Body of pancreas (tissue), 4 donors: ENCODE measurements around the gene SPRN. TPM values are rescaled to one million over a fixed set of nuclear protein-coding genes. Genes with fewer than 3 reads are reported as not detected.

Source experiments
- ATAC-seq: fragments of 150-250 bp; one replicate; pipeline ENCODE4 v1.9.1; 2016
- DNase-seq, 4 donors: peaks; one replicate each; pipeline ENCODE4 v3.0.0-alpha.2; 2019
- H3K27ac ChIP-seq, 4 donors: fragments of 200-600 bp; sonication (generic); 1 replicate in 3 of 4; 2 replicates in 1 of 4; pipeline versions ENCODE4 v1.5.1 to v1.6.1; 2016 to 2019; ENCODE audit warnings: mild to moderate bottlenecking in 1 of 4, mixed read lengths in 1 of 4, moderate library complexity in 1 of 4
- H3K27me3 ChIP-seq, 2 donors: fragments of 200-600 bp; sonication (generic); one replicate each; pipeline ENCODE4 v1.6.0; 2016; ENCODE audit warnings: mild to moderate bottlenecking in 1 of 2
- H3K36me3 ChIP-seq, 2 donors: fragments of 200-600 bp; sonication (generic); replicated peaks in 1 of 2; 2 replicates each; pipeline ENCODE4 v1.5.1; 2016; ENCODE audit warnings: low read depth in 2 of 2; ENCODE audit not compliant: insufficient read depth in 1 of 2
- H3K4me1 ChIP-seq: fragments of 200-600 bp; sonication (generic); one replicate; pipeline ENCODE4 v1.6.0; 2016
- H3K4me3 ChIP-seq, 2 donors: fragments of 200-600 bp; sonication (generic); 1 replicate in 1 of 2; 2 replicates in 1 of 2; pipeline ENCODE4 v1.5.1; 2016 to 2019
- H3K9me3 ChIP-seq, 3 donors: fragments of 200-600 bp; sonication (generic); 1 replicate in 2 of 3; 2 replicates in 1 of 3; pipeline ENCODE4 v1.5.1; 2016
- POLR2A ChIP-seq, 3 donors: fragments of 450-650 bp; IDR thresholded peaks; one replicate each; pipeline ENCODE4 v1.6.1; 2016; ENCODE audit warnings: antibody characterized with exemption in 3 of 3, mild to moderate bottlenecking in 2 of 3
- WGBS, 2 donors: methylation state at CpG; one replicate each; pipeline ENCODE4 v1.1.5; 2017; 5-methylcytosine and 5-hydroxymethylcytosine counted together
- intact Hi-C: fragments of 100-400 bp; cut with DNase I; formaldehyde crosslinking; loops from one replicate; pipeline ENCODE4 v1.15.1; 2023
- total RNA-seq, 2 donors: library from RNA; depleted of rRNA; stranded (reverse); fragments of >200 nt; gene quantifications; one replicate each; pipeline ENCODE4 v1.1.0, GENCODE V29; 2016
- TF ChIP-seq, protein P1 (sequence below), 7 experiments: fragments of 450-650 bp in 4 of 7; fragments of 200-600 bp in 3 of 7; sonication (generic) in 3 of 7; IDR thresholded peaks; one replicate each; pipeline ENCODE4 v1.5.1; 2016 to 2019; ENCODE audit warnings: antibody characterized with exemption in 7 of 7

Gene SPRN
- total RNA-seq, 2 donors from 2014 or later: not detected

DNA sequence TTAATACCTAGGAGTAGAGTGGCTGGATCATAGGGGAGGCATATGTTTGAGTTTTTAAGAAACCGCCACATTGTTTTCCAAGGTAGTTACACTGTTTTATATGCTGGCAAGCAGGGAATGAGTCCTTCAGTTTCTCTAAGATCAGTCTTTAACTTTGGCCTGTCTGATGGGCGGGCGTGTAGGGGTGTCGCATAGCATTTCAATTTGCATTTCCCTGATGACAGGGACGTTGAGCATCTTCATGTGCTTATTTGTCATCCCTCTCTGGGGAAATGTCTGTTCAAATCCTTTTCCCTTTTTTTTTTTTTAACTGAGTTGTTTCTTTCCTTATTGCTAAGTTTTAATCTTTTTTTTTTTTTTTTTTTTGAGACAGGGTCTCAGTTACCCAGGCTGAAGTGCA is 20.6 kb downstream of the SPRN start:
- Histone ChIP-seq H3K27ac (no peak overlapping the region), H3K4me3 (no peak overlapping the region), H3K36me3 (peaks cover 10 to 12% of the 10 kb centered on the region in 2 donors), H3K4me1 (no peaks in the 10 kb centered on the region), H3K27me3 (no peaks in the 10 kb centered on the region), H3K9me3 (no peaks in the 10 kb centered on the region)
- intact Hi-C loops: no loop called here
- TF ChIP-seq POLR2A (IDR thresholded peaks at IDR 0.05): no peak
- TF ChIP-seq, protein P1, sequence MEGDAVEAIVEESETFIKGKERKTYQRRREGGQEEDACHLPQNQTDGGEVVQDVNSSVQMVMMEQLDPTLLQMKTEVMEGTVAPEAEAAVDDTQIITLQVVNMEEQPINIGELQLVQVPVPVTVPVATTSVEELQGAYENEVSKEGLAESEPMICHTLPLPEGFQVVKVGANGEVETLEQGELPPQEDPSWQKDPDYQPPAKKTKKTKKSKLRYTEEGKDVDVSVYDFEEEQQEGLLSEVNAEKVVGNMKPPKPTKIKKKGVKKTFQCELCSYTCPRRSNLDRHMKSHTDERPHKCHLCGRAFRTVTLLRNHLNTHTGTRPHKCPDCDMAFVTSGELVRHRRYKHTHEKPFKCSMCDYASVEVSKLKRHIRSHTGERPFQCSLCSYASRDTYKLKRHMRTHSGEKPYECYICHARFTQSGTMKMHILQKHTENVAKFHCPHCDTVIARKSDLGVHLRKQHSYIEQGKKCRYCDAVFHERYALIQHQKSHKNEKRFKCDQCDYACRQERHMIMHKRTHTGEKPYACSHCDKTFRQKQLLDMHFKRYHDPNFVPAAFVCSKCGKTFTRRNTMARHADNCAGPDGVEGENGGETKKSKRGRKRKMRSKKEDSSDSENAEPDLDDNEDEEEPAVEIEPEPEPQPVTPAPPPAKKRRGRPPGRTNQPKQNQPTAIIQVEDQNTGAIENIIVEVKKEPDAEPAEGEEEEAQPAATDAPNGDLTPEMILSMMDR (IDR thresholded peaks at IDR 0.05): no peak
- DNase-seq (no peak), ATAC-seq (no peak)
- WGBS, 2 donors: 93 to 94% methylated on average over 5 of the region's 5 CpGs

DNA sequence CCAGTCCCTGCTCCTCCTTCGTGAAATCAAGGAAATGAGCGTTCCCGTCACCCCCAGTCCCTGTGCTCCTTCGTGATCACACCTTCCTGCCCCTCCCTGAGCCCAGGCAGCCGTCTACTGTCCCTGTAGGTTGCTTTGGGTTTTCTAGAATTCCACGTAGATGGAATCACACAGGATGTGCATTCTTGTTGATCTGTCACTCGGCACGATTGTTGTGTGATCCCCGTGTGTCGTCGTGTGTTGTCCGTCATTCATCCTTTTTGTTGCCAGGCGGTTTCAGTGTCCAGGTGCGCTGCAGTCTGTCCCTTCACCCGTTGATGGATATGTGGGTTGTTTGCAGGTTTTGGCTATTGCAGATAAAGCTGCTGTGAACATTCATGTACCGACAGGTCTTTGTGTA is 21.1 kb downstream of the SPRN start:
- intact Hi-C loops: no loop called here
- Histone ChIP-seq H3K9me3 (no peaks in the 10 kb centered on the region), H3K4me1 (no peaks in the 10 kb centered on the region), H3K27ac (no peak overlapping the region), H3K4me3 (no peak overlapping the region), H3K27me3 (no peaks in the 10 kb centered on the region), H3K36me3 (peaks cover 10 to 12% of the 10 kb centered on the region in 2 donors)
- 83 to 84% methylated on average over 13 to 16 of the region's 16 CpGs for WGBS, 2 donors
- no peak for ATAC-seq
- TF ChIP-seq, protein P1 (IDR thresholded peaks at IDR 0.05): no peak
- no peak for TF ChIP-seq POLR2A (IDR thresholded peaks at IDR 0.05)
- DNase-seq: no peak

DNA sequence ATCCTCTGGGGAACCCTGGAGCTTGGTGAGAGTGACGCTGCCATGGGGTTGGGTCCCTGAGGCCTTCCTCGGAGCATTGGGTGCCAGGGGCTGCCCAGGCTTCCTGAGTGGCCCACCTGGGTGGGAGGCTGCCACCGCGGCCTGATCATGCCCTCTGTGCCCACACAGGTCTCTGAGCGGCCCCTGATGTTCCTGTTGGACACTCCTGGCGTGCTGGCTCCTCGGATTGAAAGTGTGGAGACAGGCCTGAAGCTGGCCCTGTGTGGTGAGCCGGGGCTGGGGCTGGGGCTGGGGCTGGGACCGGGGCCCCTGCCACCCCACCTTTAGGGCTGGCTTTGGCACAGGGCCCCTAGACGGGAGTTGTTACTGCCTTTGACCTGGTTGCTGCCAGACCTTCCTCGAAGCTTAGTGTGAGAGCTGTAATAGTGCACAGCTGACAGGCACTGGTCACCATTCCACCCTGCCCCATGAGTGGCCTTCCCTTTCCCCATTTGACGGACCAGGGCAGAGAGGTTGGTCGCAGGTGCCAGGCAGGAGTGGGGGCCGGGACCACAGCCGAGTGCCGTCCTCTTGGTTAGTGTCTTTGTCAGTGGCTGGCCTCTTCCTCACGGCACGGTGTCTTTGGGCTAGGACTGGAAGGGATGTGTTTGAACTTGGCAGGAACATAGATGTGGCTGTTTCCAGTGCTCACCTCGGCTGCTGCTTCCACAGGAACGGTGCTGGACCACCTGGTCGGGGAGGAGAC is 22.3 kb downstream of the SPRN start:
- ATAC-seq (no peak), DNase-seq (no peak)
- Histone ChIP-seq H3K27ac (no peak overlapping the region), H3K4me1 (no peaks in the 10 kb centered on the region), H3K4me3 (no peak overlapping the region), H3K9me3 (no peaks in the 10 kb centered on the region), H3K27me3 (no peaks in the 10 kb centered on the region), H3K36me3 (peaks cover 10 to 12% of the 10 kb centered on the region in 2 donors)
- TF ChIP-seq POLR2A (IDR thresholded peaks at IDR 0.05): no peak
- TF ChIP-seq, protein P1 (IDR thresholded peaks at IDR 0.05): no peak
- intact Hi-C loops: no loop called here
- WGBS, 2 donors: 92 to 96% methylated on average over 8 to 20 of the region's 21 CpGs

DNA sequence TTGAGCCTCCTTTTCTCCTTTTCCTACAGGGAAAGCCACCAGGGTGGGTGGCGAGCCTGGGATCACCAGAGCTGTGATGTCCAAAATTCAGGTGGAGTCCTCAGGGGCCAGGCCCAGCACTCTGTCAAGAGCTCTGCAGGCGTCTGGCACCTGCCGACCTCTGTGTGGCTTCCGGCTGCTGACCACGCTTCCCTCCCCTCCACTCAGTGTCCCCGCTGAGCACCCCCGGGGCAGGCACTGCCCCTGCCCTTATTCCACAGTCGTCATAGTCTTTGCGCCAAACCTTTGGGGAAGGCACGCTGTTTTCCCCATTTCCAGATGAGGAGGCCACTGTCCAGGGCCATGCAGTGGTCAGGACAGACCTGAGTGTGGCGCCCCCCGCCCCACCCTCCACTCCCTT is 22.9 kb downstream of the SPRN start:
- H3K36me3 ChIP-seq: peaks cover 10 to 14% of the 10 kb centered on the region in 2 donors
- no peak for DNase-seq
- no peak for ATAC-seq
- H3K9me3 ChIP-seq: no peaks in the 10 kb centered on the region
- H3K4me3 ChIP-seq: no peak overlapping the region
- H3K4me1 ChIP-seq: no peaks in the 10 kb centered on the region
- 93% methylated on average over 12 of the region's 12 CpGs for WGBS, 2 donors
- H3K27me3 ChIP-seq: no peaks in the 10 kb centered on the region
- intact Hi-C loops: no loop called here
- no peak overlapping the region for H3K27ac ChIP-seq
- TF ChIP-seq POLR2A (IDR thresholded peaks at IDR 0.05): no peak
- TF ChIP-seq, protein P1 (IDR thresholded peaks at IDR 0.05): no peak
